ENCODE measurements around the gene AGAP1. TPM values are rescaled to one million over a fixed set of nuclear protein-coding genes. Genes with fewer than 3 reads are reported as not detected.

AGAP1 gene
- total RNA-seq, 6 experiments from 2014 or later: 8.1 to 11.2 (median 9.8) TPM

- no peak overlapping the region for H3K27ac ChIP-seq
- 92% methylated on average over 6 of the region's 7 CpGs for WGBS (ENCODE audit: insufficient coverage, low coverage, low lambda C conversion rate, missing lambda C conversion rate)
- no peaks in the 10 kb centered on the region for H3K27me3 ChIP-seq
- no peaks in the 10 kb centered on the region for H3K9me3 ChIP-seq
- no peak for DNase-seq
- no peak overlapping the region for H3K4me3 ChIP-seq
- no peak for ATAC-seq
- no peaks in the 10 kb centered on the region for H3K4me1 ChIP-seq
- TF ChIP-seq CTCF (IDR thresholded peaks at IDR 0.05): no peak
- no peak for TF ChIP-seq POLR2A (IDR thresholded peaks at IDR 0.05)
- intact Hi-C loops (cut with DNase I): no loop called here
- no peaks in the 10 kb centered on the region for H3K36me3 ChIP-seq
Measured at GRCh38 chr2:235637896-235638295, 144.1 kb downstream of the AGAP1 start.

GRCh38 chr2:235638541-235639427 lies 144.9 kb downstream of the AGAP1 start:
- H3K9me3 ChIP-seq: no peaks in the 10 kb centered on the region
- no peaks in the 10 kb centered on the region for H3K4me1 ChIP-seq
- ATAC-seq (no peak), DNase-seq (no peak)
- 84% methylated on average over 7 of the region's 12 CpGs for WGBS (ENCODE audit: insufficient coverage, low coverage, low lambda C conversion rate, missing lambda C conversion rate)
- H3K36me3 ChIP-seq: no peaks in the 10 kb centered on the region
- TF ChIP-seq POLR2A (IDR thresholded peaks at IDR 0.05): no peak
- no peak for TF ChIP-seq CTCF (IDR thresholded peaks at IDR 0.05)
- intact Hi-C loops (cut with DNase I): no loop called here
- no peak overlapping the region for H3K27ac ChIP-seq
- H3K27me3 ChIP-seq: no peaks in the 10 kb centered on the region
- no peak overlapping the region for H3K4me3 ChIP-seq

- DNase-seq (no peak), ATAC-seq (peak in 3 of 4 donors; percentile 38 to 75 (median 43))
- no peak overlapping the region for H3K4me3 ChIP-seq
- no peaks in the 10 kb centered on the region for H3K4me1 ChIP-seq
- TF ChIP-seq POLR2A (IDR thresholded peaks at IDR 0.05) (no peak), CTCF (IDR thresholded peaks at IDR 0.05) (no peak)
- WGBS (ENCODE audit: insufficient coverage, low coverage, low lambda C conversion rate, missing lambda C conversion rate): 66% methylated on average over 4 of the region's 8 CpGs
- H3K36me3 ChIP-seq: no peaks in the 10 kb centered on the region
- intact Hi-C loops (cut with DNase I): no loop called here
- no peaks in the 10 kb centered on the region for H3K27me3 ChIP-seq
- H3K27ac ChIP-seq: no peak overlapping the region
- no peaks in the 10 kb centered on the region for H3K9me3 ChIP-seq
Measured at GRCh38 chr2:235639428-235639773, 145.6 kb downstream of the AGAP1 start.

- H3K4me1 ChIP-seq: no peaks in the 10 kb centered on the region
Measured at GRCh38 chr2:235639885-235640284, 146.0 kb downstream of the AGAP1 start.

More at GRCh38 chr2:235639885-235640284, 146.0 kb downstream of the AGAP1 start:
- no peak for DNase-seq
- WGBS (ENCODE audit: insufficient coverage, low coverage, low lambda C conversion rate, missing lambda C conversion rate): 83% methylated on average over 2 of the region's 2 CpGs
- no peaks in the 10 kb centered on the region for H3K36me3 ChIP-seq
- no peak for ATAC-seq
- H3K27me3 ChIP-seq: no peaks in the 10 kb centered on the region
- TF ChIP-seq CTCF (IDR thresholded peaks at IDR 0.05) (no peak), POLR2A (IDR thresholded peaks at IDR 0.05) (no peak)
- intact Hi-C loops (cut with DNase I): no loop called here
- no peaks in the 10 kb centered on the region for H3K9me3 ChIP-seq
- H3K27ac ChIP-seq: no peak overlapping the region
- no peak overlapping the region for H3K4me3 ChIP-seq

All from right lobe of liver (tissue), 6 donors.